NCI-H2196 (cell line): ENCODE data around the gene VWA8.
"Not testable (repeated sequence)": the region's sequence is repeated elsewhere in the genome, so short reads cannot be mapped to it uniquely, and the experiment has no call there.

Experiments used
- DNase-seq: peaks from one replicate; lab custom pipeline; 2025; ENCODE audit not compliant: unreplicated experiment; lab: John Stamatoyannopoulos, UW

Gene VWA8

DNA sequence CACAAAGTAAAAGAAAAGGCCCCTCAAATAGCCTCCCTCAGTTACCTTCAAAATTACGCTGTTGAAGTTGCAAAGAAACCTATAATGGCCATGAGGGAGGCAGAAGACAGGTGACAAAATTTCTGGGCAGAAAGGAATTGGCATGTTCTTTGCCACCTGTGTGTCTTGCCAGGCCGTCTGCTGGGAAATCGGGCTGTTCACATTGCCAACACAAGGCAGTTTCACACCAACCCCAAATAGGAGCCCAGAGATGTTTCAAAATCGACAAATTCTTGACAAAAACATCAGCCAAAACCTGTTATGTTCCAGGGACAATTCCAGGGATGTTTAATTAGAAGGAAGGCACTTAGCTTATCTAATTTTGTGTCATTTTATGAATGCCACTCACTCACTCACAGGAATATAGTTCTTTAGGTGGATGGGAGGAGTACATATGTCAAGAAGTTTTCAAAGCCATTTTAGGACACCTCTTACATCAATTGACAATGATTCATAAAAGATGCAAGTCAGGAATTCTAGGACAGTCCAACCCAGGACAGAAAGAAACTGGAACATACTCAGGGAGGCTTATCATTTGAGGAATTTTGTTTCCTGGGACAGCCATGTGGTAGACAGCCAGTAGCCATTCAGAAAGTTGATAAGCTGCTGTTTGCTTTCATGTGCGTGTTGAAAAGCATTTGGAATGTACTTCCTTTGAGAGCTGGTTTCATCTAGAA, 339.0 kb downstream of the VWA8 start:
- no peak for DNase-seq

DNA sequence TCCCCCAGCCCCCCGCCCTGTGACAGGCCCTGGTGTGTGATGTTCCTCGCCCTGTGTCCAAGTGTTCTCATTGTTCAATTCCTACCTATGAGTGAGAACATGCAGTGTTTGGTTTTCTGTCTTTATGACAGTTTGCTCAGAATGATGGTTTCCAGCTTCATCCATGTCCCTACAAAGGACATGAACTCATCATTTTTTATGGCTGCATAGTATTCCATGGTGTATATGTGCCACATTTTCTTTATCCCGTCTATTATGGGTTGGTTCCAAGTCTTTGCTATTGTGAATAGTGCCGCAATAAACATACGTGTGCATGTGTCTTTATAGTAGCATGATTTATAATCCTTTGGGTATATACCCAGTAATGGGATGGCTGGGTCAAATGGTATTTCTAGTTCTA, 343.3 kb downstream of the VWA8 start:
- DNase-seq, result not testable (repeated sequence)

DNA sequence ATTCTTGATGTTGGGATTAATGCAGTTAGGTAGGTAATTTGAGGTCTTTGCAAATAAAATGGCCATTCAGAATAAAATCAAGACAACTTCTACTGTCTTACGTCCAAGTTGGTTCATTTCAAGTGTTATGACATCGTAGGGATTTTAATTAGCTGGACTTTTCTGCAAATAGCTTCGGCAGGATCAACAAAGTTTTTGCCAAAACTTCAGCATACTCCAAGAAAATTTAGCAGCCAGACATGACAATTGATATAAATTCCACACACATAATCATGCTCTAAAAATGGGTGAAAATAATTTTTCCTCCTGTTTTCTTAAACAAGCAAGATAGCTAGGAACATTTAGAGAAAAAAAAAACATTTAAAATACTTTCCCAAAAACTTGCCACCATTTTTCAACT, 344.8 kb downstream of the VWA8 start:
- DNase-seq, result no peak

DNA sequence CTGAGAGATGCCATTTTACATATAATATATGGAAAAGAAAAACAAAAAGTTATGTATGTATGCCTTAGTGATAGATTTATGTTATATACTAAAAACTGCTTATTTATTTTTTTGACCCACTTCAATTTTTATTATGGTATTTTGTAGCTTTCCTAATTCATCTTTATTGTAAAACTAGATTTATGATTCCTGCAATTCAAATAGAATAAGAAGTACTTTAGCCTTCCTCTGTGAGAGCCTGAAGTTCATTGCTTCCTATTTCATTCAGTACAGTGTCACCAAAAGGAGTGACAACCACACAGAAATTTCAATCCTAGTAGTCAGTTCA, 345.4 kb downstream of the VWA8 start:
- DNase-seq, result no peak

DNA sequence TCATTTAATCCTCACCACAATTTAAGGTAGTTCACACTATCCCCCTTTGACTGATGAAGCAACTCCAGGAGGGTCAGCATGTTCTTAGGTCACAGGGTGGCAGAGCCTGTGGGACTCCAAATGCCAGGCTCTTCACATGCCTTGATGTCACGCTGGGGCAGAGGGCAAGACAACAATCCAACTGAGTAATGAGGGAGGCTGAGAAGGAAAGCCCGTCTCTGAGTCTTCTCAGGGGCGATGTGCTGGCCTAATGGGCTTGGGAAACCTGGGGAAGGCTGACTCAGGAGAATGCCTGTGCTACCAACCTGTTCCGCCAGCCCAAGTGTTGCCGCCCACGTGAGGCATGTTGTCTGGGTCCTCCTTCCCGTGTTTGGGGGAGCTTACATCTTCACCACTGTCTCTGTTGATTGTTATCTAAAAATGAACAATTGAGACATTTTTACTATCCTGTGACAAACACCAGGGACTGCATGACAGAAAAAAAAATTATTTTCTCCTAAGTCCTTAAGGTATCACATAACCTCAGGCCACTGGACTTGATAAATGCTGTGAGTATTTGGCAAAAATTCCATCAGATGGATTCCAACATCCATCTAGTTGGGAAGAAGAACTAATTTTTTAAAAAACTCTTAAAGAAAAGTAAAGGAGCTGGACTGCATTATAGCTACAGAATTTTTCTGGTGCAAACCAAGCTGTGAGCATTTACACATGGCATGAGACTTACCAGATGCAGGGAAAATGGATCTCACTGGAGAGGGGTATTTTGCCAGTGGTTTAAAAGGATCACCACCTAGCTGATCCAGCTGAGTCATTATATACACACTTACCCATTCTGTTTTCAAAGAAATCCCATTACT, 346.0 kb downstream of the VWA8 start:
- DNase-seq, result no peak

DNA sequence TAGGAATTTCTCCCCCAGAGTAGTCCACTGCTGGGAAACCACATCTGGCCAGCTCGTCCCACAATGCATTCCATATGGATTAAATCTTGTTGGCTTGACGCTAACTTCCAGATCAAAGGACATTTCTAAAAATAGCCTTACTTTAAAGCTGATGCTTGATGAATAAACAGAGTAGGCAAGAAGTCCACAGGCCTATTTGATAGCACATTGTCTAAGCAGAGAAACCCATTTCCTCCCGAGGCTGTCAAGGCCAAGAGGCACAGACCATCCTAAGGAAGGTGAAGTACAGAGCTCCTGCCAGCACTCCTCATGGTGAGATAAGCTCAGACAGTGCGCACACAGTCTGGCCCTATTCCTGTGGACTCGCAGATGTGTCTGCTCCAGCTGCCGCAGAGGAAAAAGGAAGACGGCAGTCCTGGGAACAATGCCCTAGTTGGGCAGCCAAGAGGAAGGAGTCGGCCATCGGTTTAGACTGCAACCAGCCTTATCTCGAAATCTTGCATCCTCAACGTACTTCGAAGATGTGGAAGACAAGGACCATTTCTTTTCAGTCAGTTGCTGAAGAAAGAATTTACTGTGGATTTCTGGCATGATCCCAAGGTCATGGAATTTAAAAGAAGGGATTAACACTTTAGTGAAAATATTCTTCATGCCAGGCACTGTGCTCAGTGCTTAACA, 346.8 kb downstream of the VWA8 start:
- no peak for DNase-seq

DNA sequence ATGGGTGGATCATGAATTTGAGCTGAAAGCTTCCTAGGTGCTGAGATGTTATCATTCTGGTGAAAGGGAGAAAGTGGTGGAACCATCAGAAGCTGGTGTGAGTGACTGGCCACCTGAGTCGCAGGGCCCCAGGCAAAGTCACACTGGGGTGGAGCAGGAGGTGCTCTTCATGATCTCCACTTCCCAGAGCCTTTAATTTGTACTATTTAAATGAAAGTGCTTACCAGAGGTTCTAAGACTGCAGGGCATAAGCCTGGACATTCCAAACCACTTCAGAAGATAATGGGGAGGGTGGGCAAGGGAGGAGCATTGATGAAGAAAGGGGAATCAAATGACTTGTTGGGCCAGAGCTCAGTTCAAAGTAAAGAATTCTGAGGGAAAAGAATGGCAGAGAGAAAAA, 347.4 kb downstream of the VWA8 start:
- no peak for DNase-seq

DNA sequence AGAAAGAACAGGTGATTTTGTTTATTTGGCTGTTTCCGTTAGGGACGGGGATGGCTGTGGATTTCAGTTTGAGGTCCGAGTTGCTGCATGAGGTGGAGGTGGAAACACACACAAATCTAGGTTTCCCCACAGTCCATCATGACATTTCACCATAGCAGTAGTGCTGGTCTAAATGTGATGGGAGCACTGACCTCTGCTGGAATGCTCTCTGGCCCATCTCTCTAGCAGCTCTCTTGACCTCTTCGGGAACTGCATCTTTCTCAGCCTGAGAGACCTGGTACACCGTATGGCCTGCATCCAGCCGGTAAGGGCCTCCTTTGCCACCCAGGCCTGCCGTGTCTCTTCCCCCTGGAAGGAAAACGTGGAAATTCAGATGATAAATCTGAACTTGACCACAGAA, 349.5 kb downstream of the VWA8 start:
- no peak for DNase-seq

DNA sequence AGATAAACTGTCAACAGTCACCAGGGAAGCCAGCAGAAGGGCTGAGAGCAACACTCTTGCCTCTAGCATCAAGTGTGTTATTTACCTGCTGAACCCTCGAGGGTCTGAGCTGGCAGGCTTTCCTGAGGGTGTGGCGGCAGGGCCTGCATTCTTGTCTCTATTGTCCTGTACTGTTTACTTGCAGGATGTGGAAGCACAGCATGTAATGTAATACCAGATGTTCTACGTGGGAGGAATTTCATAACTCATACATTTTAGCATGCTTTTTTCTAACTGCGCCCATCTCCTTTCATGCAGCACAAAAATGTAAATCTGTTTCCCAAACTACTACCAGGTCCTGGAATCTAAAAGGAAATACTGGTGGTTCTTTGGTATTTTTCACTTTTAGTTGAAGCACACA, 350.5 kb downstream of the VWA8 start:
- no peak for DNase-seq

DNA sequence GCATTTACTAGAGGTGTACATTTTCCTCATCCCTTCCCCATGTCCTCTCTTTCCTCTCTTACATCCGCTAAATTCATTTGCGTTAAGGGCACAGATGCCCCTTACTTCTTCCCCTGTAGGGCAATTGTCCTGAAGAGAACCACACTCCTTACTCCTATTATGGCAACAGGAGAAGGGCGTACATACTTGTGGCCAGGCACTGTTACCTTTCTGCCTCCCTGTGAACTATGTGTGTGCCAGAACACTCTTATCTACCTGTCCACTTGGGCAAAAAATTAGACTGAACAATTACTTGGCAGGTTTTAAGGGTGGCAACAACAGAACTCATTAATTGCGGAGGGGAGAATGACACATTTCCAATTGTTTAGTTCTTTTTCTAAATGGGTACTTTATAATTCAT, 351.1 kb downstream of the VWA8 start:
- DNase-seq, result no peak

DNA sequence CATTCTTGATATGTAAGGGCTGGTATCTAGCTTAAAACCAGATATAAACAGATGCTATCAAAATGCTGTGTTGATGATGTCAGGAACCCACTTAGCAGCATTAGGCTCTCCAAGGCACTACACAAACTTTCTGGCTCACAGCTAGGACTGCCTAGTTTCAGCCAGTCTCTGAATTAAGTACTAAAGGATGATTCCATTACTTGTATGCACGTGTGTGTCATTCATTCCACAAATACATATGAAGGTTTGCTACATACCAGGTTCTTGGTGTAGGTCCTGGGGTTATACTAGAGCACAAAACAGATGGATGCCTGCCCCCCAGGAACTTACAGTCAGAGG, 352.1 kb downstream of the VWA8 start:
- DNase-seq, result no peak

DNA sequence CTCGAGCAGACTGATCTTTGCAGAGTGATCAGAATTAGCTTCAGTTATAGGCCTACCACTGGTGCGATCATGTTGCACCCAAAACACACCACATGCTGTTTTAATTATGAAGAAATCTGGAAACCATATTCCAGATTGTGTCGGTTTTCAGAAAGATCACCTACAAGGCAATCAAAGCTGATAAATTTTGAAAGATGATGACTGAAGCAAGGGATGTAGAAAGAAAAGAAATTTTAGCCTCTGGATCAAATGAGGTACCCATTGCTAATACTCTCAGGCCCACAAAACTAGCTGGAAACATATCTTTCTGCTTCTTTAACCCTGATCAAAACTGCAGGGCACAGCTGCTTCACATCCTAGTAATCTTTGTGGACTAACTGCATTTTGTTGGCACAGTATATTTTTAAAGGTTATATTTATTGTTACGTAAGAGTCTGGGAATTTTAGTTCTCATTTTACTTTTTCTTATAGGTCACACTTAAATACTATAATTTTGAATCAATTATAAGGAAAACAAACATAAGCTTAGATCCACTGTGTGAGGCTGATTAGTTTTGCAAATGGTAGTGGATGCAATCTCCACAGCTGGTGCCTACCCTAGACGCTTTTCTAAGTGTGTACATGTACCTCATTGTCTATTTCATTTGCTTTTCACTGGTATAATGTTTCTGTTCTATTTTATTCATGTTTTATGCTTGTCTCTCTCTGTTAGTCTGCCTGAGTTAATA, 352.6 kb downstream of the VWA8 start:
- no peak for DNase-seq

DNA sequence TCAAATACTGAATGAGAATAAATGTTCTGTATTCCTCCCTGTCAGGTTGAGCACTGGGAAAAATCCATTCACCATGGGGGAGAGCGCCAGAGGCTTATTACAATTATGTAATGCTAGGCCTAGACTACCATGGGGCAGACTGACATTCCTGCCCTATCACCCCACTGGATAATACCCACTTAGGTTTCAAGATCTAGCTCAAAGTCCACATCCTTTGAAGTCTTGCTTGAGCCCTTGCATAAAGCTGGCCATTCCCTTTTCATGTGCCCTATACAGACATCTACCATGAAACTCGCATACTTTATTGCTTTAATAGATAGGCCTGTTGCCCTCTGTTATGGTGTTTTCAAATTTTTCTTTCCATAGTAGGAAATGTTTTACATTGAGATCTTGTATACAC, 354.3 kb downstream of the VWA8 start:
- no peak for DNase-seq

DNA sequence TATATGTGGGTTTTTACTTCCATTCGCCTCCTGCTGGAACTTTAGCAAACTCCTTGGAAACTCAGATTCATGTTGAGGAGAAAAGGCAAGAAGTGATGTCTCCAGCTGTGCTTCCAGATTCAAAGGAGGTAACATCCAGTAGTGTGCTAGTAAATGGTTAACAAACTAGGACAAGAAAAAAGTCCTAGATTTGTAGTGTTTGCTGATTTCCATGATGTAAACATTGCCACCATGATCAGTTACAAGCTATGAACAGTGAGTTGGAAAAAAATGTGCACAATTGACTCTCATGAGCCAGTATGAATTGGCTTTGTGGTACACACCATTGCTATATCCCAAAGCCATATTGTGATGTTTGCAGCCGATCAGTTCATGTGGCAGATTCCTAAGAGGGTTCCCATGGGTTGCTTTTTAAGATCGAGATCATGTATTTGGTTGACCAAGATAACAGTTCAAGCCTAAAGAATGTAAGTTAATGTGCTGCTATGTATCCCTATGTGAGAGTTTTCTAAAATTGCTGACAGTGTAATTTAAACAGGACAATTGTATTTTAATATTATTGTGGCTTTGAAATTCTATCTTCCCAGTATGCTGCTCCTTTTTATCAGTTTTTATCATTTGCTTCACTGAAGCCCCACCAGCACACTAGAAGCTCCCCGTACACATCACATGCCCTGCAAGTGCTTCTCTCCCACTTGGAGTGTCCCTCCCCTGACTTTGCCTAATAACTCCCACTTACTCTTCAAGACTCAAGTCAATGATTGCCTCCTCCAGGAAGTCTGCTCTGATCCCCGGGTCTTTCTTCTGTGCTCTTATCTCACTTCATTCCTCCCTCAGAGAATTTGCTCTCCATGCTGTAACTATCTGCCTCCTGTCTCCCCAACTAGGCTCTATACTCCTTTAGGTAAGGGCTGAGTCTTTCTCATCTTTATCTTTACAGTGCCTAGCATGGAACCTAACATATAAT, 355.3 kb downstream of the VWA8 start:
- no peak for DNase-seq

DNA sequence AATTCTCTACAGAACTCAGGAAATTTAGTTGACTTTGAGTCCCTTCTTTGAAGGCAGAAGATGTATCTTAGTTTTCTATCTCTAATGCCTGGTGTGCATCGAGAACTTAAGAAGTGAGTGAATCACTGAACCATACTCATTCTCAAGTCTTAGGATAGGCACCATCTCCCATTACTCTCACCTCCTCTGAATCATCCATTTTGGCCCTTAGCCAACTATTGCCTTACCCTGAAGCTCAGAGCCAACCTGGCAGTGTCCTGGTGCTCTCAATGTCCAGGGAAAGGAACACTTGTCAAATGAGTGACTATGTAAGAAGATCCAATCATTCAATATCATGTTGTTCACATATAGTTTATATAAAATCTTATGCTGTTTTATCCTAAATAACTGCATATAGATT, 357.0 kb downstream of the VWA8 start:
- DNase-seq, result peak; percentile 5

DNA sequence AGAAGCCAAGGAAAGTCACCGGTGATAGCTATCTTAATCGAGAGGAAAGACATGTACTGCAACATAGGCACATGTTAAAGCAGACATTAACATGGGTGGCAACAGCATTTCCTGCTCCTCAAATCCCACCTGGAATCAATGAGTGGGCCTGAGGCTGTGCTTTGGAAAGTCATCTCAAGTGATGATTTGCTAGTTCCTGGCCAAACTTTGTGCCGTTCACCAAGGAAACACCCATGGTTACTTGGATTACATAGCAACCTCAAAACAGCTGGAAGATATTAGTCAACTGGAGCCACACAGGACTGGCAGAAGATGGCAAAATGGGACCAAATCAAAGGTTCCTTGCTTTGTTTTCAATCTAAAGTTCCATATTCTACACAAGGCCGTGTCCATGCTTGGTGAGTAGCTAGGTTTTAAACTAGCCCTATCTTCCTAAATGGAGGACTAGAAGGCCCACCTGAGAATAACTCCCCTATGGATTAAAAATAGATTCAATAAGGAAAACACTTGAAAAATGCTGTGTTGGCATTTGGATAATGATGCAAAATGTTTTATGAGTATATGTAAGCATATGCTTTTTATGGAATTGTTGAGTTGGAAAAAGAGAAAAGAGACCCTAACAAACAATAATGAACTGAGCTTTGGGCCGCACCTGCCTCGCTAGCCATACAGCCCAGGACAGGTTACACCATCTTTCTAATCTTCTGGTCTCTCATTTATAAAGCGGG, 359.0 kb downstream of the VWA8 start:
- DNase-seq, result no peak

DNA sequence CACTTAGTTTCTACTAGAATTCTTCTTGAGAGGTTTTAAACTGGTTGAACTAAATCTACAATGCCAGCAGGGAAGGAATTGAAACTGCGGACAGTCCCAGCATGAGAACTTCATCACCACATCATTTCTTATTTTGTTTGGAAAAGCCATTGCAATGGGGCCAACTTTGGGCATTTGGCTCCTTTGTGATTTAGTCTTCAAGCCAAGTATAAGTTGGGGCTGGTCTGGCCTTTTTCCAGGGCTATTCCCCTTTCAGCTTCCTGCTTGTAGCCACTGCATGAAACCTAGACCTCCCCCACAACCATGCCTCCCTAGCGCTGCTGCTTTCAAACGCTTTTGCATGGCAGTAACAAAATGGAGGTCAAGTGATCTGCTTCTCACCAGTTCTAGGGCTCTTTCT, 361.3 kb downstream of the VWA8 start:
- no peak for DNase-seq

DNA sequence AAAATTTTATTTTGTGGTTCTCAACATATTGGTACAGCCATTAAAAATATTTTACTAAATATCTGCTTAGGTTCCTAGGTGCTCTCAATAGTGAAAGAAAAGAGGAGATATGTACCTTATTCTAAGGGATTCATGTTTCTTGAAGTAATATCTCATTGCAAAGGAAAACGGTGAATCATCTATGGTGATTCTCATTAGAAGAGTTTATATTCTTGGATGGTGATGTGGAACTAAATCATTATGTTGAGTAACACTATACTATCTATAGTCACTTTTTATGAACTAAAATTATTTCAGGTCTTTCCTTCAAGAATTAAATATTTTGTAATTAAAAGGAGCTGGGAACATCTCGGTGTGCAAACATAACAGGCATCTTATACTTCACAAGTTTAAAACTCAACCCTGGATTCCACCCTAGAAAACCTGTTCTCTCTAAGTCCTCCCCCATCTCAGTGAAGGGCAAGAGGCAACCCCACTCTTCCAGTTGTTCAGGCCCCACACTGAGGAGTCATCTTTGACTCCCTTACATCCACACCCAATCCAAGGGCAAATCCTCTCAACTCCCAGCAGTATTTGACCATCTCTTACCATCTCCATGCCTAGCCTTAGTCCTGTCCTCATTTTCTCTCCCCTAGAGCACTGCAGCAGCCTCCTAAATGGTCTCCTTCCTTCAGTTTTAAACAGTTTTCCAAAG, 363.4 kb downstream of the VWA8 start:
- no peak for DNase-seq

DNA sequence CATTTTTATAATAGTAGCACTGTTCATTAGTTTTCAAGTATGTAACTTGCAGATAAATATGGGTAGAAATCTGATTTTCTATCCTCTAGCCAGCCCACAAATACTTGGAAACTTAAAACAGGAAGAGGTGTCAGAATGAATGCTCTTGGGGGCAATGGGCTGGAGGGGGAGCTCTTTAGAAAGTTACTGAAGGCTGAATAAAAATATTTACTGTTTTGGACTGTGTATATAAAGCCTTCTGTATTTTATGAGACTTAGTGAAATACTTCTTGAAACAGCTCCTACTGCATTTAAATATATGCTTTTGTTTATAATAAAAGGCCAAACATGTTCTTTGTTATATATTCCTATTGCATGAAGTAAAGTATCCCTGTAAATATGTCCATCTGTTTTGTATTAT, 364.7 kb downstream of the VWA8 start:
- no peak for DNase-seq
